HCT116 (cell line): ENCODE data around the gene PGS1. TPM values are rescaled to one million over a fixed set of nuclear protein-coding genes. Genes with fewer than 3 reads are reported as not detected.

Experiments used
- ATAC-seq: fragments of 200-7000 bp; cut with Tn5 transposase; 2 replicates; pipeline ENCODE4 v1.9.1; 2020; ENCODE audit warnings: mild to moderate bottlenecking, moderate library complexity
- BruUV-seq: library from RNA; stranded (reverse); fragments of 400-500 nt; replicated peaks from 2 replicates; lab custom pipeline; 2021; lab: Mats Ljungman, UMichigan
- CTCF ChIA-PET: fragments of 300-600 bp; sonication (Branson Sonifier 250); formaldehyde crosslinking; loops from one replicate; lab custom pipeline; 2021; ENCODE audit warnings: antibody characterized with exemption; lab: Charles Lee
- POLR2A ChIA-PET: fragments of 300-600, 350-600 bp; sonication (Branson Sonifier 250); formaldehyde crosslinking; loops from one replicate; lab custom pipeline; 2021; ENCODE audit warnings: antibody characterized with exemption; lab: Charles Lee
- RAD21 ChIA-PET, 2 experiments: fragments of 300-600 bp; sonication (Branson Sonifier 250); formaldehyde crosslinking; loops; one replicate each; lab custom pipeline; 2023; ENCODE audit warnings: low total read pairs in 2 of 2; ENCODE audit not compliant: uncharacterized antibody in 2 of 2, unreplicated experiment in 2 of 2, low non-redundant PET in 1 of 2; lab: Charles Lee
- DNase-seq: peaks from one replicate; pipeline ENCODE4 v3.0.0-alpha.2; 2010; ENCODE audit warnings: low read depth, low spot score
- H2AFZ ChIP-seq: fragments of 200-600 bp; shearing (Covaris generic), sonication (generic); 2 replicates; pipeline ENCODE4 v1.6.1; 2017; ENCODE audit warnings: low read depth, mixed run types, mixed read lengths, antibody characterized with exemption, low read length; ENCODE audit not compliant: poor library complexity, severe bottlenecking
- H3K27ac ChIP-seq: 2 replicates; pipeline ENCODE4 v1.5.1; 2012; ENCODE audit warnings: low read depth, low read length
- H3K27me3 ChIP-seq: fragments of 200-600 bp; sonication (generic); 2 replicates; pipeline ENCODE4 v1.6.1; 2016; ENCODE audit warnings: mixed run types, low read length, mixed read lengths; ENCODE audit not compliant: insufficient read depth
- H3K36me3 ChIP-seq, 2 experiments: fragments of 200-500 bp in 1 of 2; fragments of 200-600 bp in 1 of 2; sonication (Bioruptor generic) in 1 of 2; sonication (generic) in 1 of 2; 2 replicates each; pipeline versions ENCODE4 v1.5.1 to v1.6.1; 2014 to 2016; ENCODE audit warnings: low read length in 2 of 2, inconsistent platforms in 1 of 2, mixed read lengths in 1 of 2, mixed run types in 1 of 2; ENCODE audit not compliant: insufficient read depth in 2 of 2, control insufficient read depth in 1 of 2
- H3K4me1 ChIP-seq, 2 experiments: fragments of 200-600 bp in 1 of 2; sonication (generic) in 1 of 2; 2 replicates each; pipeline versions ENCODE4 v1.5.1 to v1.6.1; 2012 to 2017; ENCODE audit warnings: low read length in 2 of 2, inconsistent platforms in 1 of 2, mild to moderate bottlenecking in 1 of 2, mixed read lengths in 1 of 2, mixed run types in 1 of 2, moderate library complexity in 1 of 2; ENCODE audit not compliant: insufficient read depth in 2 of 2, control insufficient read depth in 1 of 2
- H3K4me2 ChIP-seq: fragments of 200-600 bp; sonication (generic); 2 replicates; pipeline ENCODE4 v1.6.1; 2017; ENCODE audit warnings: mixed run types, low read length, mixed read lengths
- H3K4me3 ChIP-seq, 2 experiments: fragments of 200-600 bp in 1 of 2; sonication (generic) in 1 of 2; replicated peaks in 1 of 2; 2 replicates each; pipeline ENCODE4 v1.5.1; 2011 to 2016; ENCODE audit warnings: low read length in 2 of 2, control low read depth in 1 of 2, low read depth in 1 of 2, mild to moderate bottlenecking in 1 of 2, mixed read lengths in 1 of 2, mixed run types in 1 of 2
- H3K79me2 ChIP-seq: fragments of 200-600 bp; sonication (generic); 2 replicates; pipeline ENCODE4 v1.6.1; 2017; ENCODE audit warnings: mild to moderate bottlenecking, mixed run types, low read length, moderate library complexity, mixed read lengths; ENCODE audit not compliant: insufficient read depth
- H3K9ac ChIP-seq: fragments of 200-600 bp; sonication (generic); 2 replicates; pipeline ENCODE4 v1.6.1; 2016; ENCODE audit warnings: low read length, mixed read lengths
- H3K9me2 ChIP-seq: fragments of 200-600 bp; sonication (generic), shearing (Covaris generic); 2 replicates; pipeline ENCODE4 v1.6.1; 2017; ENCODE audit warnings: mixed run types, mild to moderate bottlenecking, moderate library complexity; ENCODE audit not compliant: insufficient read depth
- H3K9me3 ChIP-seq, 2 experiments: fragments of 200-500 bp in 1 of 2; fragments of 200-600 bp in 1 of 2; sonication (Bioruptor generic) in 1 of 2; sonication (generic) in 1 of 2; 2 replicates each; pipeline ENCODE4 v1.6.1; 2014 to 2017; ENCODE audit warnings: low read length in 2 of 2, mixed read lengths in 2 of 2, inconsistent platforms in 1 of 2, low read depth in 1 of 2, mild to moderate bottlenecking in 1 of 2, mixed run types in 1 of 2, moderate library complexity in 1 of 2; ENCODE audit not compliant: control insufficient read depth in 1 of 2, insufficient read depth in 1 of 2
- H4K20me1 ChIP-seq: fragments of 200-600 bp; sonication (generic), shearing (Covaris generic); 2 replicates; pipeline ENCODE4 v1.6.1; 2017; ENCODE audit warnings: mixed run types, mild to moderate bottlenecking, moderate library complexity; ENCODE audit not compliant: insufficient read depth
- ATF3 ChIP-seq: IDR thresholded peaks from 2 replicates; pipeline ENCODE4 v1.6.1; 2012
- JUND ChIP-seq: IDR thresholded peaks from 2 replicates; pipeline ENCODE4 v1.6.1; 2012
- MAX ChIP-seq: IDR thresholded peaks from 2 replicates; pipeline ENCODE4 v1.6.1; 2012
- SIN3A ChIP-seq: IDR thresholded peaks from 2 replicates; pipeline ENCODE4 v1.6.1; 2012; ENCODE audit warnings: low read depth
- TCF7L2 ChIP-seq: IDR thresholded peaks from 2 replicates; pipeline ENCODE4 v1.7.0; 2011; ENCODE audit warnings: borderline replicate concordance, inconsistent platforms; ENCODE audit not compliant: insufficient read depth, insufficient read length; ENCODE audit errors: extremely low read depth
- ZBTB33 ChIP-seq: IDR thresholded peaks from 2 replicates; pipeline ENCODE4 v1.6.1; 2011; ENCODE audit warnings: mild to moderate bottlenecking, low read length, moderate library complexity; ENCODE audit not compliant: insufficient replicate concordance; ENCODE audit errors: extremely low read depth
- ZNF274 ChIP-seq: fragments of 200-500 bp; sonication (Bioruptor generic); IDR thresholded peaks from 2 replicates; pipeline ENCODE4 v1.6.1; 2014; ENCODE audit warnings: mild to moderate bottlenecking, low read depth, low read length, inconsistent platforms
- intact Hi-C: fragments of 100-400 bp; cut with micrococcal nuclease; formaldehyde crosslinking; loops from 2 replicates; pipeline ENCODE4 v1.10.0; 2022
- total RNA-seq: library from RNA; stranded (reverse); gene quantifications from one replicate; pipeline ENCODE4 v1.2.1, GENCODE V29; 2021; ENCODE audit not compliant: unreplicated experiment

The PGS1 gene
- total RNA-seq, 1 experiment from 2014 or later = 44.4 TPM

GRCh38 chr17:78406396-78406795, 27.9 kb downstream of the PGS1 start:
- H3K9me3 ChIP-seq = no peaks in the 10 kb centered on the region
- H3K27ac ChIP-seq = no peak overlapping the region
- peaks cover 27 to 37% of the 10 kb centered on the region in 2 experiments; a peak in 3 of 4 replicates for H3K36me3 ChIP-seq
- peaks cover 52% of the 10 kb centered on the region for H3K79me2 ChIP-seq
- ATAC-seq (no peak), DNase-seq (no peak)
- RAD21 ChIA-PET = no interaction called here
- no peak overlapping the region for H3K9ac ChIP-seq
- no peak overlapping the region for H3K4me3 ChIP-seq
- no peak for TF ChIP-seq ZBTB33
- no peak for TF ChIP-seq JUND
- no peak for TF ChIP-seq SIN3A
- no peak for TF ChIP-seq ATF3
- TF ChIP-seq TCF7L2 = no peak
- TF ChIP-seq ZNF274 = no peak
- no peak for TF ChIP-seq MAX
- intact Hi-C loops = no loop called here
- H2AFZ ChIP-seq = no peak overlapping the region
- CTCF ChIA-PET = no interaction called here
- POLR2A ChIA-PET = interaction anchor here (0.7 kb wide), 1 partner anchor 24 kb away, joined by 3 read pairs; no protein-coding TSS in a partner anchor
- no peaks in the 10 kb centered on the region for H3K27me3 ChIP-seq
- H3K9me2 ChIP-seq = no peaks in the 10 kb centered on the region
- BruUV-seq = no TSS peak
- H4K20me1 ChIP-seq = peaks cover 5% of the 10 kb centered on the region; the same call in 1 of the 2 replicates
- no peak overlapping the region for H3K4me2 ChIP-seq
- H3K4me1 ChIP-seq = peaks cover 13 to 22% of the 10 kb centered on the region in 2 experiments
